Prostate gland (tissue), 2 donors: ENCODE results near the gene STIM1.

Source experiments
- CTCF ChIP-seq, 4 experiments: fragments of 200-600 bp in 2 of 4; fragments of 450-650 bp in 2 of 4; sonication (generic) in 2 of 4; IDR thresholded peaks; 1 replicate in 3 of 4; 2 replicates in 1 of 4; pipeline ENCODE4 v1.5.1; 2016 to 2019; ENCODE audit warnings: antibody characterized with exemption in 4 of 4, mild to moderate bottlenecking in 2 of 4, moderate library complexity in 2 of 4
- POLR2A ChIP-seq: fragments of 450-650 bp; IDR thresholded peaks from one replicate; pipeline ENCODE4 v1.6.1; 2016; ENCODE audit warnings: antibody characterized with exemption, mild to moderate bottlenecking
- POLR2AphosphoS5 ChIP-seq: sonication (generic); formaldehyde crosslinking; IDR thresholded peaks from one replicate; pipeline ENCODE4 v1.6.1; 2017; ENCODE audit warnings: antibody characterized with exemption

DNA sequence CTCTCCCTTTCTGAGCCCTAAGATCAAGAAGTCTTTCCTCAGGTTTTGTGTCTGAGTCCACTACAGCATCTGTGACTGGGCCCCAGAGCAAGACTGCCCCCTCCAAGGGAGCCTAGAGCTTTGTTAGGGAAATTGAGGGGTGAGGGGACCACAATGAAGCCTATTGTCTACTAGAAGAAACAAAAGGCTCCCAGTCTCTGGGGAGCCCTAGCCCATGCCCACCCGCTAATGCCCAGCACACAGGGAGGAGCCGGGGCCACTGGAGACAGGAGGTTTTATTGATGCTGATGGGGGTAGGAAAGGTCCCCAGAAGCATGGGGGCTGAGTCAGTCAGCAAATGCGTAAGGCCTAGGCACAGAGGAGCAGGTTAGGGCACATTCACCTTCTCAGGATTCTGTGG lies 28.7 kb upstream of the STIM1 start:
- no peak for TF ChIP-seq CTCF (IDR thresholded peaks at IDR 0.05)
- TF ChIP-seq POLR2A = no peak
- TF ChIP-seq POLR2AphosphoS5 = no peak
